Measurements from ENCODE around the gene DCDC2C. TPM values are rescaled to one million over a fixed set of nuclear protein-coding genes. Genes with fewer than 3 reads are reported as not detected.

Gene DCDC2C
- total and polyA plus RNA-seq, 2 experiments from 2014 or later = 0.45 TPM; not detected in 1

DNA sequence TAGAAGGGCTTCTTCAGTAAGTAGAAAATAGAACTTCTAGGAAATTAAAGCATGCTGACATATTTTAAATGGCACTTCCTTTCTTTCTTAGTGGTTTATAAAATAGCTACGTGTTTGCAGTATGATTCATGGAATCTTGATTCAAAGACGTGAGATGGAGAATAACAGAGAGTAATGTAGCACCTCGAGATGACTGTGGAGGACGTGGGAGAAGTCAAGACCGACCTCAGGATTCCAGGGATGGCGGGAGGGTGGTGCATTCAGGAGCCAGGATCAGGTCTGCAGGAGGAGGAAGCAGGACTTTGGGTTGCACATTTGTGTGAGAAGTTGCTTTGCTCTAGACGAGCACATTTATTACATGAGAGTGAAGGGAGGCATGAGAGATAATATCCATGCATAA is 56.0 kb downstream of the DCDC2C start (continued):
- TF ChIP-seq ETS1 (IDR thresholded peaks at IDR 0.05) = no peak
- no peak for TF ChIP-seq EZH2phosphoT487 (IDR thresholded peaks at IDR 0.05; ENCODE audit: unreplicated experiment)
- no peak for TF ChIP-seq CREB1 (CRISPR knock-in tag; IDR thresholded peaks at IDR 0.05; ENCODE audit: low read depth)

- no peak overlapping the region for H3K4me2 ChIP-seq
- no peaks in the 10 kb centered on the region; the same call in 1 of the 3 replicates for H3K36me3 Mint-ChIP-seq (ENCODE audit: low read depth)
- H3K27me3 Mint-ChIP-seq (ENCODE audit: insufficient read depth, low read depth, poor library complexity) = no peaks in the 10 kb centered on the region
- H3K27ac ChIP-seq (ENCODE audit: low read depth) = no peak overlapping the region
- peaks cover 84% of the 10 kb centered on the region for H3K9me3 Mint-ChIP-seq
- peaks cover 12% of the 10 kb centered on the region for H3F3A ChIP-seq (replicated peaks; ENCODE audit: low read depth)
- H3K4me3 ChIP-seq = no peak overlapping the region
- H3K27ac Mint-ChIP-seq = no peak overlapping the region
- H3K36me3 ChIP-seq (ENCODE audit: insufficient read depth) = no peaks in the 10 kb centered on the region
- ATAC-seq (no peak), DNase-seq (ENCODE audit: low spot score) (no peak)
- H3K79me2 ChIP-seq (replicated peaks; ENCODE audit: insufficient read depth) = no peaks in the 10 kb centered on the region
- no peak overlapping the region for H2AFZ ChIP-seq
- no peaks in the 10 kb centered on the region for H3K27me3 ChIP-seq (ENCODE audit: insufficient read depth)
- H3K4me3 Mint-ChIP-seq = no peak overlapping the region
- peaks cover under 1% of the 10 kb centered on the region; the same call in 1 of the 3 replicates for H3K4me1 Mint-ChIP-seq
- peaks cover 7% of the 10 kb centered on the region; the same call in 1 of the 2 replicates for H3K9me2 ChIP-seq (ENCODE audit: insufficient read depth)
- no peaks in the 10 kb centered on the region for H4K20me1 ChIP-seq (replicated peaks; ENCODE audit: insufficient read depth)
- H3K4me1 ChIP-seq (ENCODE audit: insufficient read depth) = no peaks in the 10 kb centered on the region
- TF ChIP-seq STAT1 (IDR thresholded peaks at IDR 0.05; ENCODE audit: unreplicated experiment) (no peak), ZNF331 (CRISPR knock-in tag; IDR thresholded peaks at IDR 0.05; ENCODE audit: low read depth) (no peak), POLR2AphosphoS5 (IDR thresholded peaks at IDR 0.05; ENCODE audit: low read depth) (no peak), NANOG (IDR thresholded peaks at IDR 0.05; ENCODE audit: borderline replicate concordance) (no peak), JUNB (IDR thresholded peaks at IDR 0.05; ENCODE audit: unreplicated experiment) (no peak), CREB1 (CRISPR knock-in tag; IDR thresholded peaks at IDR 0.05; ENCODE audit: low read depth) (no peak), EZH2phosphoT487 (IDR thresholded peaks at IDR 0.05; ENCODE audit: unreplicated experiment) (no peak), EZH2 (IDR thresholded peaks at IDR 0.05; ENCODE audit: low read depth, unreplicated experiment) (no peak), ETS1 (IDR thresholded peaks at IDR 0.05) (no peak), ZNF114 (CRISPR knock-in tag; IDR thresholded peaks at IDR 0.05) (no peak), ZNF462 (CRISPR knock-in tag; IDR thresholded peaks at IDR 0.05) (no peak)
- TF ChIP-seq, protein P1, sequence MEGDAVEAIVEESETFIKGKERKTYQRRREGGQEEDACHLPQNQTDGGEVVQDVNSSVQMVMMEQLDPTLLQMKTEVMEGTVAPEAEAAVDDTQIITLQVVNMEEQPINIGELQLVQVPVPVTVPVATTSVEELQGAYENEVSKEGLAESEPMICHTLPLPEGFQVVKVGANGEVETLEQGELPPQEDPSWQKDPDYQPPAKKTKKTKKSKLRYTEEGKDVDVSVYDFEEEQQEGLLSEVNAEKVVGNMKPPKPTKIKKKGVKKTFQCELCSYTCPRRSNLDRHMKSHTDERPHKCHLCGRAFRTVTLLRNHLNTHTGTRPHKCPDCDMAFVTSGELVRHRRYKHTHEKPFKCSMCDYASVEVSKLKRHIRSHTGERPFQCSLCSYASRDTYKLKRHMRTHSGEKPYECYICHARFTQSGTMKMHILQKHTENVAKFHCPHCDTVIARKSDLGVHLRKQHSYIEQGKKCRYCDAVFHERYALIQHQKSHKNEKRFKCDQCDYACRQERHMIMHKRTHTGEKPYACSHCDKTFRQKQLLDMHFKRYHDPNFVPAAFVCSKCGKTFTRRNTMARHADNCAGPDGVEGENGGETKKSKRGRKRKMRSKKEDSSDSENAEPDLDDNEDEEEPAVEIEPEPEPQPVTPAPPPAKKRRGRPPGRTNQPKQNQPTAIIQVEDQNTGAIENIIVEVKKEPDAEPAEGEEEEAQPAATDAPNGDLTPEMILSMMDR (conservative IDR thresholded peaks at IDR 0.05; ENCODE audit: low read depth in 2 of 2) = no peak
Observed at GRCh38 chr2:3759761-3760160, 56.4 kb downstream of the DCDC2C start.

Data from GM23338 (cell line).